ENCODE data around the gene LGALS3BP.

The LGALS3BP gene

DNA sequence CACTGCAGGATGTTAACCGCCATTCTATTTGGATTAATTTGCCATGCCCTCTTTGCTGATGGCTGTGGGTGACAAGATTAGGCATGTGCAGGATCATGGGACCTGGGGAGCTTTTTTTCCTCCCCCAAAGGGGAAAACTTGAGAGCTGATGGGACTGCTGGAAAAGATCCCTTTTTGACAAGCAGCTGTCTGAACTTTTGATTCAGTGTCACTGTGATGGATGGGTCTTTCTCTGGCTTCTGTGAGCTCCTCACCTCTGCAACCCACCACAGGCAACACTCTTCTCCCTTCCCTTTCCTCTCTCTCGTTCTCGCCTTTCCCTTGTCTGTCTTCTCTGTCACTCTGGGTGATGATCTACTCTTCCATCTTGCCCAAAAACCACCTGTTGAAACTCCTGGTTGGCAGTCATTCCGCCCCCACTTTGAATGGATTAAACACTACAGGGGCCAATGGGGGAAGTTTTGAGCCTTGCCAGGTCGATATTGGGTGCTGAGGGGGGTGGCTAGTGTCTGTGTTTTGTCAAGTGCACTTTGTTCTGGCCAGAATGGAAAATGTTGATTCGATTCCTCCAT, 32.9 kb upstream of the LGALS3BP start:
- DNase-seq = no peak

DNA sequence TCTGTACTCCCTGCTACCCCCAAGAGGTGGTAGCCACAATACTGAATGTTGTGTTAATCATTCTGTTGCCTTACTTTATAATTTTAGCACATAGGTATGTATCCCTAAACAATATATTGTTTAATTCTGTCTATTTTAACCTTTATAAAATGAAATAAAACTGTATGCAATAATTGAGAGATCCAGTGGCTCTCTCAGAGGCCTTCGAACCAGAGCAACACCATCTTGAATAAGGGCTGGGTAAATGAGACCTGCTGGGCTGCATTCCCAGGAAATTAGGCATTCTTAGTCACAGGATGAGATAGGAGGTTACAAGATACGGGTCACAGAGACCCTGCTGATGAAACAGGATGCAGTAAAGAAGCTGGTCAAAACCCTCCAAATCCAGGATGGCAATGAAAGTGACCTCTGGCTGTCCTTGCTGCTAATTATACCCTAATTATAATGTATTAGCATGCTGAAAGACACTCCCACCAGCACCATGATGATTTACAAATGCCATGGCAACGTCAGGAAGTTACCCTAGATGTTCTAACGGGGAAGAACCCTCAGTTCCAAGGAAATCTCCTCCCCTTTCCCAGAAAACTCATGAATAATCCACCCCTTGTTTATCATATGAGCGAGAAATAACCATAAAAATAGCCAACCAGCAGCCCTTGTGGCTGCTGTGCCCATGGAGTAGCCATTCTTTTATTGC, 31.9 kb upstream of the LGALS3BP start:
- no peak for DNase-seq

DNA sequence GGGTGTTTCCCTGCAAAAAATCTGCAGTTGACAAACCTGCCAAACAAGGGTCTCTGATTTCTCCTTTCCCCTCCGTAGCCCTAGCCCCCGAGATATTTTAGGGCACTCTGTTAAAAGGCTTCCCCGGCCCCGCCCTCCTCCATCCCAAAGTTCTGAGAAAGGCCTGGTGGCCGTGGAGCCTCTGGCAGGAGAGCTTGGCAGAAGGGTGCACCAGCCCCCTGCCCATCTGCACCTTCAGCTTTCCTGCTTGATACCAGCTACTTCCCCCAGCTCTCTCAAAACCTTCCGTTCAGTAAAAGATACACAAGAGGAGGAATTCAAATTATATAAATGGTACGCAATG, 30.6 kb upstream of the LGALS3BP start:
- no peak for DNase-seq

DNA sequence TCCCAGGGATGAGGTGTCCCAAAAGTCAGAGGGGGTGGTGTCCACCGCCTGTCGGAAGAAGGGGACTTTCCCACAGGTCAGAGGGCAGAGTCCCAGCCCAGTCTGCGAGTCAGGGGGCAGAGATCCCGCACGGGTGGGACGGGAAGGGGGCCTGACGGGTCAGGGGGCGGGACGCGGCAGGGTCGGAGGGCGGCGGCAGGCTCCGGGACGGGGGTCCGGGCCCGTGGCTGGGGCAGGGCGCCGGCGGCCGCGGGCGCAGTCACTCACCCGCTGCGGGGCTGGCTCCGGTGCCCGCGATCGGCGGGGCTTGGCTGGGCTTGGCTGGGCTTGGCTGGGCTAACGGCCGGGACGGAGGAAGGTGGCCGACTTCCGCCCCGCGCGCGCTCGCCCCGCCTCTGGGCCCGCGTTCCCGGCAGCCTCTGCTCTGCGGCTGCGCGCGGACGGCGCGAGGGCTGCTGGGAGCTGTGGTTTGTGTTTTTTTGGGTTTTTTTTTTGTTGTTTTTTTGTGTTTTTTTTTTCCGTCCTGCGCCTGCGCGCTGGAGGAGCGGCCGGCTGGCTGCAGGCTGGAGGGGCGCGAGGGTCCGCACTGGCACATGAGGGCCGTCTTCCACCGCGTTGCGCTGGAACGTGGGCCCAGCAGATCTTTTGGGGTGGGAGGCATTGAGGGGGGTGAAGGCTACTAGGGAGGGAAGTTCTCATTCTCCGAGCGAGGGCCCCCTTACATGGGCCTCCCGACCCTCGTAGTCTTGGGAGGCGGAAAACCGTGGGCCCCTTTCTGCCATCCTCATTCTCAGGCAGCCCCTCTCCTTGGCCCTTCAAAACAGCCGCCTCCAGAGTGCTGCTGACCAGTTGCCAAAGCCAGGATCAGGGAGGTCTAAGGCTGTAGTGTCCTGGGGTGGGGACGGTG, 29.9 kb upstream of the LGALS3BP start, which contains the start of gene CANT1:
Gene CANT1 (minus strand): TSS at position 368 of the 907 bp plus-strand sequence. CDS start 12,142 bp downstream, outside the sequence.
- DNase-seq = peak; percentile 53

DNA sequence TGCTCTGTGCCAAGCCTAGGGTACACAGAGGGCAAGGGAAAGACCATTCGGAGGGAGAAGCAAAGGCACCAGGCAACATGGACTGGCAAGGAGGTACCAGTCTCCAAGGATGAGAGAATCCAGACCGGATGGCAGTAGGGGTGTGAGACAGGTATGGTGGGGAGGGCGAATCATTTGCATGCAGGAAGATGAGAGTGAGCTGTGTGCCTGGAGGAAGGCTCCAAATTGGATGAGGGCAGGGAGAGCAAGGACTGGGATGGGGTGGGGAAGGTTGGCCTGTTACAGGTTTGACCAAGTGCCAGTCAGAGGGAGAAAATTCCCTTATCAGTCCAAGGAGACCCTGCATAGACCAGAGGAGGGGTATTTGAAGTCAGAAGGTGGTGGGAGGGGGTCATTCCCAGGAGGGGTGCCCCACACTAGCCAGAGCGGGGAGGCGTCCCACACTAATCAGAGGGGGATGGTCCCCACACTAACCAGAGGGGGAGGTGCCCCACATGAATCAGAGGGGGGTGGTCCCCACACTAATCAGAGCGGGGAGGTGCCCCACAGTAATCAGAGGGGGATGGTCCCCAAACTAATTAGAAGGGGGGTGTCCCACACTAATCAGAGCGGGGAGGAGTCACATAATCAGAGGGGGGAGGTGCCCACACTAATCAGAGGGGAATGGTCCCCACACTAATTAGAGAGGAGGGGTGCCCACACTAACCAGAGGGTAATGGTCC, 29.1 kb upstream of the LGALS3BP start:
- DNase-seq = no peak

DNA sequence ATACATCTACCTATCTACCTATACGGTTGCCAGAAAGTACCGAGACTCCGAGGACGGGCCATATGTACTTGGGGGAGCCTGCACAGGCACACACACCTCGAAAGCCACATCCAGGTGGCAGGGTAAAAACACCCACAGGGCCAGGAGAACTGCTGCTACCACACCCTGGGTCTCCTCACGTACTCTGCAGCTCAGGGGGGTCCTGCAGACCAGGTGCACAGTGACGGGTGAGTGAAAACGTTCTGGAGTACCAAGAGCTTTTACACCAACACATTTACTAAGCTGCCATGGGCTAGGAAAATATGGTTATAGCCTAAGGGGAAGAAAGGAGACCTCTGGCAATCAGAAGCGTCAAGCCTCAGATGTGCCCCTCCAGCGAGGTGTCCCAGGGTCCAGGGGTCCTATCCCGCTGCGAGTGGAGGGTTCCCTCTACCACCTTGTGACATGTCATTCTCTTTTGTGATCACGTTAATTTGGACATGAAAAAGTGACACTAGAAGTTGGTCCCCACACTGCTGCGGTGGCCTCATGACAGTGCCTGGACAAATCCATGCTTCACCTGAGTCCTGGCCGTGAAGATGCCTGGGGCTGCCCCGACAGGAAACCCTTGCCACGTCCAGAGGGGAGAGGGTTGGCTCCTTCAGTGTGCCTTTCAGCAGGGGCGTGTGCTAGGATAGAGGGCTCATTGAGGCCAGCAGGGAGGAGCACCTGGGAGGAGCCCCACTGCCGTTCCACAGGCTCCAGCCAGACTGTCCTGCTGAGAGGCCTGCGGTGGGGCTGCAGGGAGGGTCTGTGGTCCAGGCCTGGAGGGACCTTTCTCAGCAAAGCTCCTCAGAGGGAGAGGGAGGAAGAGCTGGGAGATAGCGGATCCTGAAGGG, 28.0 kb upstream of the LGALS3BP start:
- no peak for DNase-seq

DNA sequence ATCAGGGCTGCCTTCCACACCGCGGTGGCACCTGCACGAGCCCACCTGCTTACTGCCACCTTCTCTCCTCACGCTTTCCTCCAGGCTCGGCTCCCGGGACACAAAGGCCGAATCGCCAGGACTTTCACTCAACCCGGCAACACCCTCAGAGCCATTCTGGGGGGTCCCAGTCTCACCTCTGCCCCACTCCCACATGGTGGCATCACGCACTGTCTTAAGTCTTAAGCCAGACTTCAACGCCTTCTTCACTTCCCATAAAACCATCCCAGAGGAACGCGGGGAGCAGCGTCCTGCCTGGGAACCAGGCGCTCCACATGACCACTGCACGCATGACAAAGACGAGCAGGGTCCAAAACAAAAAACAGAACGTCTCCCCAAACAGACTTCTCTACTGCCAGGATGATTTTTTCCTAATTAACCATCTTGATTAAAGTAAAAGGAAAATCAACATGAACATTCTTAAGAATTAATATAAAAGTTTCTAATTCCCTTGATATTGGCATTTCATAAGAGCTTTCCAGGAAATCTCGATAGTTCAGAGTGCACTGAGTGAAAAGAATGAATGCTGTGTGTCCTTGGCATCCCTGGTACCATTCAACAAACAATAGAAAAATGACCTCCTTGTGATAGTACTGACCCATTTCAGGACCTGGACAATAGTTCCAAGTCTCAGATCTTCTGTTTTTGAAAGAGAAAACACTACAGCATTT, 27.2 kb upstream of the LGALS3BP start:
- no peak for DNase-seq

DNA sequence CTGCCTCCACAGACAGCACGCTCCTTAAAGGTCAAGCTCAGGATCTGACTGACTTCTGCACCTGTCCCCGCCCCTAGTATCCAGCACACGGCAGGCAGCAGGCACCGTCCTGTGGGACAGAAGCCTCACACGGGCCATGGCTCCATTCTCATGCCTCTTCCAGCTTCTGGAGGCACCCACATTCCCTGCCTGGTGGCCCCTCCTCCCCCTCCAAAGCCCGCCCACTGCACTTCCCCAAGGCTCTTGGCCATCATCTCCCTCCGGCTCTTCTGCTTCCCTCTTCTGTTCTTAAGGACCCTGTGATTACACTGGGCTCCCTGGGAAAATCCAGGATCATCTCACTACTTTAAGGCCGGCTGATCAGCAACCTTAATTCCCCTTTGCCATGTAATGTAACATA, 26.3 kb upstream of the LGALS3BP start:
- no peak for DNase-seq

DNA sequence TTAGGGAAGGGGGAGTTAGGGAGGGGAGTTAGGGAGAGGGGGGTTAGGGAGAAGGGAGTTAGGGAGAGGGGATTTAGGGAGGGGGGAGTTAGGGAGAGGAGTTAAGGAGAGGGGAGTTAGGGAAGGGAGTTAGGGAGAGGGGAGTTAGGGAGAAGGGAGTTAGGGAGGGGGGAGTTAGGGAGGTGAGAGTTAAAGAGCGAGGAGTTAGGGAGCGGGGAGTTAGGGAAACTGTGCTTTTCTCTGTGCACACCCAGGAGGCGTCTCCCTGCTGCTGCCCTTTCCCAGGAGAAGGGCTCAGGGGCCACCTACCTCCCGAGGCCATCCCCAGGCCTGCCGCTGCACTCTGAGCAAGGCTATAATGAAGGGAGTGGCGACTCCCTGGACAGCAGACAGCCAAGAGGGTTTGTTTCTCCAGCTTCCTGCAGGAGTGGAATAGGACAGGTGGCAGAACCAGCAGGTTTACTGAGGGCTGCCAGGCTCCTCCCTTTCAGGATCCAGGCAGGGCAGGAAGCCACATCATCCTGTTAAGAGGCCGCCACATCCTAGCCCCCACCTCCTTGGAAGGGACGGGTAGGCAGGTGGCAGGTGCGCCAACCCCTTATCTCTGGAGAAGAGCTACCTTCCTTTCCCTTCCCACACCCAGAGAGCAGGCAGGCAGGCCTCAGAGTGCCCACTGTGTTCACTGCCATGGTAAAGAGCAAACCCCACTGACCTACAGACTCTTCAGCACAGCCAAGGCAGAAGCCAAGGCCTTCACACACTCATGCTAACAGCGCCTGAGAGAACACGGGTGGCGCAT, 25.5 kb upstream of the LGALS3BP start:
- no peak for DNase-seq

DNA sequence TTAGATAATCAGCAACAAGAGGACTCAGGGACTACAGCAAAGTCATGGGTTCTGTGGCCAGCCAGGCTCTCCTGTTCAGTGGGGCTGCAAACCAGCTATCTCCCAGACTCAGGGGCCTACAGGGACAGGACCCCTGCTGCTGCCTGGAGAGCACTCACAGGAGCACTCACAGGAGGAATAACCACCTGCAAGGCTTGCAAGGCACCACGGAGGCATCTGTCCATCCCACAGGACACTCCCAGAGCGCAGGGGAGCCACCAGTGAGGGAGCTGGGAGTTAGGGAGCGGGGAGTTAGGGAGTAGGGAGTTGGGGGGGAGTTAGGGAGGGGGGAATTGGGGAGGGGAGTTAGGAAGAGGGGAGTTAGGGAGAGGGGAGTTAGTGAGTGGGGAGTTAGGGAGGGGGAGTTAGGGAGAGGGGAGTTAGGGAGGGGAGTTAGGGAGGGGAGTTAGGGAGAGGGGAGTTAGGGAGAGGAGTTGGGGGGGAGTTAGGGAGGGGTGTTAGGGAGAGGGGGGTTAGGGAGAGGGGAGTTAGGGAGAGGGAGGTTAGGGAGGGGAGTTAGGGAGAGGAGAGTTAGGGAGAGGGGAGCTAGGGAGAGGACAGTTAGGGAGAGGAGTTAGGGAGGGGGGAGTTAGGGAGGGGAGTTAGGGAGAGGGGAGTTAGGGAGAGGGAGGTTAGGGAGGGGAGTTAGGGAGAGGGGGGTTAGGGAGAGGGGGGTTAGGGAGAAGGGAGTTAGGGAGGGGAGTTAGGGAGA, 24.1 kb upstream of the LGALS3BP start:
- DNase-seq = no peak

DNA sequence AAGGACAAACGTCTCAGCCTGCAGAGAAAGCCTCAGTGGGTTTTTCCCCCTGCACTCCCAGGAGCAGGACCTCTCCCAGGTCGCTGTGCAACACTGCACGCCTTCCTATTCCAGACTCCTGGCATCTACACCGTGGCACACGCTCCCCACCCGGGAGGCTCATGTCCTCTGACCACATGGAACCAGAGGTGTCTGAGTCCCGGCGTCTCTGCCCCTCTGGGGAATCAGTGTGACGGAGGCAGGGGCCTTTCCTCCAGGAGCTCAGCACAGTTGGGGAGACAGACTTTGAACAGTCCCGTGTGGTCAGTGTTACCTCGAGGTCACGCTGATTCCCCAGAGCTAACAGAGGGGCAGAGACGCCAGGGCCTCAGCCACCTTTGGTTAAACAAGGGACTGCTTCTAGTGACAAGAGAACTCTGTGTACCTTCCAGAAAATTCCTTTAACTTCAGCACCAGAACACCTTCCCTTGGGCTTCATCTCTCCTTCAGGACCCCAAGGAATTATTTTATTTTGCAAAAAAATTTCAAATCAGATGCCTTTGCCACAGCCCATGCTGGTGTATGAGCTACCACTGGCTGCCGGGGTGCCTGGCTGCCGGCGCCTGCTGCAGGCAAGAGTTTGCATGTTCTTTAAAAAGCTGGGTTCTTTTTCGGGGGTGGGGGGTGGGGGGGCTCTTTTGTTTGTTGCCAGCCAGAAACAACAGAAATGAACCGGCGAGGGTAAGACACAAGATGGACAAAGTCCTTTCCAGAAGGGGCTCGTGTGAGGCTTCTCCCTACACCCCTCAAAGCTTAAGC, 23.3 kb upstream of the LGALS3BP start:
- no peak for DNase-seq

DNA sequence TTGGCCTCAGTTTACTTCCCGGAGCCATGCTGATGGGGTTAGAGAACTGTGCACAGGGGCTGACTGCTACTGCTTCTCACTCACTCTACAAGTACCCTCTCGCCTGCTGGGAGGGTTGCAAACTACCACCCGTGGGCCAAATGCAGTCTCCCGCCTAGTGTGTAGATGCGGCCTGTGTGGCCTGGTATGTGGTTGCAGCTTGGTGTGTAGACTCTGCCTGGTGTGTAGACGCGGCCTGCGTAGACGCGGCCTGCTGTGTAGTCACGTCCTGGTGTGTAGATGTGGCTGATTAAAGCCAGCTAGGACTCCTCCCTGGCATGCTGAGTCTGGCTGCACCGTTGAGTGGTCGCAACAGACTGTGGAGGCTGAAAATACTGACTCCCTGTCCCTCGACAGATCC, 22.6 kb upstream of the LGALS3BP start:
- DNase-seq = no peak

DNA sequence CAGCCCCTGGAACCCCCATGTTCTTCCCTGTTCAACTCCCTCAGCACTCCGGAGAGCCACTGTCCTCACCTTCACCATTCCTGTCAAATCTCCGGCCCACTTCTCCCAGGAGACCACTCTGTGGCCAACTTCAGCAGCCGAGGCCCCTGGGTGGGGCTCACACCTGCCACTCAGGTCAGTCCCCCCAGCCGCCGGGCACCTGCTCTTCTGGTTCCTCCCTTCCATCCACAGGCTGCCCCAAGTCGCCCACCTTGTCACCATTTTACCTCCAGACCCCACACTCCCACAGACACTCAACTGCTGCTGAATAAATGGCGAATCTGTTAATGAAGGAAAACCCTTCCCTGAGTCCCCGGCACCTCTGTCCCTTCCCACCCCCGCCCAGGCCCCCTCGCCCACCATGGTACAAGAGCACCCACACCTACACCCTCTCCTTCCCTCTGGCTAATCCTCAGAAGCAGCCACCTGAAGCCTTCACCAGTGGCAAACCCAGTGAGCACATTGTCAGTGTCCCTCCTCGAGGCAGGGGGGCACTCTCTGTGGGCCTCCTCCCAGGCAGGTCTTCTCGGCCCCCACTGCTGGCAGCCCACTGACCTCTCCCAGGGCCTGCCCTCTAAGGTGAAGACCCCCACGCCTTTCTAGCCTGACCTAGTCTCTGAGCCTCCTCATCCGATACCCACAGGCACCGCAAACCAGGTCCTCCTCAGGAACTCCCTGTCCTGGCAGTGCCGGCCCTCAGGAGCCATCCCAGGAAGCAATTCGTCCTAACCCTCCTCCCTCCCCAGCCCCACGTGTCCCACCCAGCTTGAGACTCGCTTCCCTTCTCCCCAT, 21.7 kb upstream of the LGALS3BP start:
- DNase-seq = no peak

DNA sequence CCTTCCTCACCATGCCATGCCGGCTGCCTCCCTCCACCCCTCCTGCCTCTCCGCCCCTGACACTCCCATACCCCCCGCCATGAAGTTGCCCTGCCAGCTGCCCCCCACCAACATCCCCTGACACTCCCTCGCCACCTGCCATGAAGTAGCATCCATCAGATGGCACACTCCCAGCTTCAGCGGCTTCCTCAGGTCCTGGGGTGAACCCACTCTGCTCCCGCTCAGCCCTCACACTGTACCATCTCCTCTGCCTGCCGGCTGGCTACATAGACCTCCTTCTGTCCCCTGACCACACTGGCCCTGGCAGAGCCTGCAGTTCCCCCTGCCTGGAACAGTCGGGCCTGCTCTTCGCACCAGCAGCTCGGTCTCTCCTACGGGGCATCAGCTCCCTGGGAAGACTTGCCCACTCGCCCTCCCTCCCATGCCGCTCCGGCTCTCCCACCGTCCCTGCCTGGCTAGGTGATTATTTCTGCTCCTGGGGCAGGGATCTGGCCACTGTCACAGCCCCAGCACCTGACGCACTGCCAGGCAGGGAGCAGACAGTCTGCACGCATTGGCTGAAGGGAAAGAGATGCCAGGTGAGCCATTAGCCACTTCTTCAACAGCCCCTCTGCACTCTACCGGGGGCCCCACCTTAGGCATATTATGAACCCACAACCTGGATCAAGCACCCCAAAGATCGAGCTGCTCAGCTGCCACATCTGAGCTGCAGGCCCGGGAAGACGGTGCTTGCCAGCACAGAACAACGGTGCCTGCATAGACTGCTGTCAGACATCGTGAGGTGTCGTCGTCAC, 20.9 kb upstream of the LGALS3BP start:
- DNase-seq = no peak

DNA sequence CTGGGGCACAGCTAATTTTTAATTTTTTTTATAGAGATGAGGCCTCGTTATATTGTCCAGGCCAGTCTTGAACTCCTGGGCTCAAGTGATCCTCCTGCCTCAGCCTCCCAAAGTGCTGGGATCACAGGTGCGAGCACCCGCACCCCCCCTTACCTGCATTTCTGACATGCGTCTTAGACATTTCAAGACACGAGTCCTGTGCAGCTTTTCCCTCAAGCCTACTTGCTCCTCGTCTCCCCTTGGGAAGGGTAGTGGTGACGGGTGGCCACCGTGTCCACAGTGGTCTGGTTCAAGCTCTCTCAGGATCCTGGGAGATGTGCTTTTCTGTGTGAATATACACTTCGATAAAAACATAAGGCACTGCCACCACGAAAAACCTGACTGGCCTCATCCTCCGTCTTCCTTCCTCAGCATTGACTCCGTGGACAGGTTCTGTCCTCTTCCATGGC, 20.2 kb upstream of the LGALS3BP start:
- DNase-seq = no peak

DNA sequence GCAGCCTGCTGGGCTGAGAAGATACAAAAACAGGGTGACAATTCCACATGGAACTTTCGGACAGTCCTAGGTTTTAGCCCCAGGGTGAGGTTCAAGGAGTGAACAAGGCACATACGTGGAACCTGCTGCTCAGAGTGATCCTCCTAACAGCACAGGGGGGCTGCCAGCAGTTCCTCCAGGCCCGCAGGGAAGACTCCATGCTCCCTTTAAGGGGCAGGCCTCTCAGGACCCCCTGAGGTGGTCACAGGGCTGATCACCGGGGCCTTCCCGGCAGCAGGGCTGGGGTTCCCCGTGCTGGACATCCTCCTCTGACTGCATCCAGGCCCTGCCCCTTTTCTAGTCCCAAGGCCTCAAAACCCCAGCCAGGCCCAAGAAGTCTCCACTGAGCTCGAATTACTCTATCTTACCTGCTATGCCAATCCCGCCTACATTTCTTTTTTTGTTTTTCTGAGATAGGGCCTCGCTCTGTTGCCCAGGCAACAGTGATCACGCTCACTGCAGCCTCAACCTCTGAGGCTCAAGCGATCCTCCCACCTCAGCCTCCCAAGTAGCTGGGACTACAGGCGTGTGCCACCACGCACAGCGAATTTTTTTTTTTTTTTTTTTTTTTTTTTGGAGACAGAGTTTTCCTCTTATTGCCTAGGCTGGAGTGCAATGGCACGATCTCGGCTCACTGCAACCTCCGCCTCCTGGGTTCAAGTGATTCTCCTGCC, 19.5 kb upstream of the LGALS3BP start:
- no peak for DNase-seq

Measured in GOT3 (cell line).